Right lobe of liver (tissue), 6 donors: ENCODE measurements around the gene SLC10A2. TPM values are rescaled to one million over a fixed set of nuclear protein-coding genes. Genes with fewer than 3 reads are reported as not detected.
"Not testable (repeated sequence)": the region's sequence is repeated elsewhere in the genome, so short reads cannot be mapped to it uniquely, and the experiment has no call there.

Experiments used
- ATAC-seq, 4 donors: fragments of 200-7000 bp; cut with Tn5 transposase; one replicate each; pipeline ENCODE4 v1.9.1; 2020; ENCODE audit warnings: mild to moderate bottlenecking in 4 of 4, moderate library complexity in 4 of 4
- DNase-seq, 3 donors: peaks; one replicate each; pipeline ENCODE4 v3.0.0-alpha.2; 2020
- H3K27ac ChIP-seq, 3 donors: fragments of 200-600 bp; one replicate each; pipeline ENCODE4 v1.8.0; 2022
- H3K27me3 ChIP-seq, 2 donors: fragments of 200-600 bp; one replicate each; pipeline ENCODE4 v1.8.0; 2022
- H3K36me3 ChIP-seq, 4 donors: fragments of 200-600 bp; sonication (generic) in 1 of 4; one replicate each; pipeline versions ENCODE4 v1.5.1 to v1.8.0; 2017 to 2022; ENCODE audit warnings: control low read depth in 1 of 4
- H3K4me1 ChIP-seq, 4 donors: fragments of 200-600 bp; sonication (generic) in 1 of 4; one replicate each; pipeline versions ENCODE4 v1.5.1 to v1.8.0; 2017 to 2022; ENCODE audit warnings: control low read depth in 1 of 4
- H3K4me3 ChIP-seq, 3 donors: fragments of 200-600 bp; one replicate each; pipeline ENCODE4 v1.8.0; 2022
- H3K9me3 ChIP-seq, 4 donors: fragments of 200-600 bp; sonication (generic) in 1 of 4; one replicate each; pipeline versions ENCODE4 v1.5.1 to v1.8.0; 2017 to 2022; ENCODE audit warnings: control low read depth in 1 of 4
- CTCF ChIP-seq, 4 donors: fragments of 200-600 bp in 3 of 4; fragments of 450-650 bp in 1 of 4; IDR thresholded peaks; one replicate each; pipeline versions ENCODE4 v1.5.1 to v1.8.0; 2016 to 2022; ENCODE audit warnings: antibody characterized with exemption in 4 of 4, mild to moderate bottlenecking in 2 of 4
- POLR2A ChIP-seq: fragments of 450-650 bp; IDR thresholded peaks from one replicate; pipeline ENCODE4 v1.6.1; 2017; ENCODE audit warnings: antibody characterized with exemption, mild to moderate bottlenecking
- WGBS: methylation state at CpG from one replicate; pipeline ENCODE4 v1.1.6; 2018; ENCODE audit warnings: low coverage, low lambda C conversion rate; ENCODE audit not compliant: insufficient coverage; ENCODE audit errors: missing lambda C conversion rate; 5-methylcytosine and 5-hydroxymethylcytosine counted together
- intact Hi-C, 2 donors: fragments of 100-400 bp; cut with DNase I; formaldehyde crosslinking; loops; one replicate each; pipeline versions ENCODE4 v1.11.2 to v1.14.1; 2022
- long read RNA-seq: library from polyadenylated mRNA; unstranded; transcript quantifications from one replicate; pipeline ENCODE4 v2.0.0, GENCODE V29; 2019
- total RNA-seq, 6 experiments: library from RNA; depleted of rRNA in 2 of 6; stranded (reverse); fragments of >200 nt in 2 of 6; fragmentation: NEBNext Ultra II Directional in 3 of 6; extraction: Animal tissue kit (Norgen Biotek cat#: 25700) in 3 of 6; gene quantifications; one replicate each; pipeline versions ENCODE4 v1.1.0 to v1.2.4, GENCODE V29; 2016 to 2023
- donor health status: DM: no; HTN: yes; CAD: no.
- donor health status: DM: no; HTN: no; CAD: no.
- donor health status: DM: no; HTN: no; CAD: no.
- donor health status: DM: no; HTN: yes; CAD: no.
- donor health status: DM: no; HTN: yes; CAD: no.

Gene SLC10A2
- not detected for total RNA-seq
- long read RNA-seq: 0 reads

- ATAC-seq (no peak), DNase-seq (no peak)
- intact Hi-C loops: no loop called here
- Histone ChIP-seq H3K4me1 (no peaks in the 10 kb centered on the region), H3K27me3 (no peaks in the 10 kb centered on the region), H3K9me3 (no peaks in the 10 kb centered on the region), H3K4me3 (no peak within 1 kb of the TSS), H3K27ac (no peak within 1 kb of the TSS), H3K36me3 (no peaks in the 10 kb centered on the region)
- WGBS: 36% methylated on average over 7 of the region's 9 CpGs
- TF ChIP-seq POLR2A (no peak), CTCF (IDR thresholded peaks at IDR 0.05) (no peak)
Measured at GRCh38 chr13:103066079-103066780, at the start of gene SLC10A2. Gene SLC10A2 (minus strand): TSS chr13:103066417. CDS start chr13:103066249, 168 bp downstream.

- Histone ChIP-seq H3K36me3 (no peaks in the 10 kb centered on the region), H3K4me1 (no peaks in the 10 kb centered on the region), H3K27ac (no peak overlapping the region), H3K4me3 (no peak overlapping the region), H3K9me3 (no peaks in the 10 kb centered on the region), H3K27me3 (no peaks in the 10 kb centered on the region)
- intact Hi-C loops: no loop called here
- DNase-seq (no peak), ATAC-seq (no peak)
- no peak for TF ChIP-seq CTCF (IDR thresholded peaks at IDR 0.05)
- no peak for TF ChIP-seq POLR2A
- 35% methylated on average over 3 of the region's 3 CpGs for WGBS
Measured at GRCh38 chr13:103107580-103107979, 41.4 kb upstream of the SLC10A2 start.

GRCh38 chr13:103104340-103104739 lies 38.1 kb upstream of the SLC10A2 start:
- TF ChIP-seq POLR2A: no peak
- TF ChIP-seq CTCF (IDR thresholded peaks at IDR 0.05): no peak
- intact Hi-C loops: no loop called here
- Histone ChIP-seq H3K4me3 (no peak overlapping the region), H3K27me3 (no peaks in the 10 kb centered on the region), H3K4me1 (no peaks in the 10 kb centered on the region), H3K36me3 (no peaks in the 10 kb centered on the region), H3K9me3 (no peaks in the 10 kb centered on the region), H3K27ac (no peak overlapping the region)
- ATAC-seq (no peak), DNase-seq (no peak)
- WGBS: 62% methylated on average over 5 of the region's 5 CpGs

- H3K36me3 ChIP-seq: not testable (repeated sequence)
Measured at GRCh38 chr13:103103456-103103855, 37.2 kb upstream of the SLC10A2 start.

GRCh38 chr13:103102482-103102881 lies 36.3 kb upstream of the SLC10A2 start:
- intact Hi-C loops: no loop called here
- Histone ChIP-seq H3K36me3 (no peaks in the 10 kb centered on the region), H3K4me1 (no peaks in the 10 kb centered on the region), H3K27ac (no peak overlapping the region), H3K27me3 (no peaks in the 10 kb centered on the region), H3K4me3 (no peak overlapping the region), H3K9me3 (no peaks in the 10 kb centered on the region)
- no peak for TF ChIP-seq POLR2A
- TF ChIP-seq CTCF (IDR thresholded peaks at IDR 0.05): no peak
- ATAC-seq (no peak), DNase-seq (no peak)
- WGBS: 63% methylated on average over 1 of the region's 1 CpG

More at GRCh38 chr13:103103456-103103855, 37.2 kb upstream of the SLC10A2 start:
- H3K4me3 ChIP-seq, H3K27ac ChIP-seq, ATAC-seq, H3K4me1 ChIP-seq, H3K9me3 ChIP-seq, DNase-seq, H3K27me3 ChIP-seq, intact Hi-C loops: not testable (repeated sequence)
- 66% methylated on average over 6 of the region's 6 CpGs for WGBS
